HepG2 (cell line): ENCODE measurements around the gene FGFR4. TPM values are rescaled to one million over a fixed set of nuclear protein-coding genes. Genes with fewer than 3 reads are reported as not detected.

Experiments used
- CTCF ChIP-seq: sonication (generic); formaldehyde crosslinking; IDR thresholded peaks from 2 replicates; pipeline ENCODE4 v1.5.0; 2020; ENCODE audit warnings: mild to moderate bottlenecking, missing genetic modification reagents, moderate library complexity
- FOXM1 ChIP-seq: sonication (generic); formaldehyde crosslinking; IDR thresholded peaks from 2 replicates; pipeline ENCODE4 v1.5.0; 2020; ENCODE audit warnings: missing genetic modification reagents
- RAD21 ChIP-seq: fragments of 450-650 bp; formaldehyde crosslinking; IDR thresholded peaks from 2 replicates; pipeline ENCODE4 v1.5.0; 2020; ENCODE audit warnings: mild to moderate bottlenecking
- REPIN1 ChIP-seq: sonication (generic); formaldehyde crosslinking; IDR thresholded peaks from 2 replicates; pipeline ENCODE4 v1.8.0; 2022; ENCODE audit warnings: missing genetic modification reagents, low read depth, mild to moderate bottlenecking, borderline replicate concordance
- RFX5 ChIP-seq: IDR thresholded peaks from 2 replicates; pipeline ENCODE4 v1.6.1; 2011; ENCODE audit warnings: low read depth, low read length, improper control_type of control experiment
- ZNF205 ChIP-seq: IDR thresholded peaks from 2 replicates; pipeline ENCODE4 v1.6.1; 2018; ENCODE audit warnings: missing biosample characterization, missing genetic modification reagents
- ZNF280D ChIP-seq: sonication (generic); formaldehyde crosslinking; IDR thresholded peaks from 2 replicates; pipeline ENCODE4 v1.5.1; 2020; ENCODE audit warnings: mild to moderate bottlenecking, missing genetic modification reagents
- ZNF605 ChIP-seq: sonication (generic); formaldehyde crosslinking; IDR thresholded peaks from 2 replicates; pipeline ENCODE4 v1.8.0; 2022; ENCODE audit warnings: mild to moderate bottlenecking, missing genetic modification reagents
- ZNF646 ChIP-seq: sonication (generic); formaldehyde crosslinking; IDR thresholded peaks from 2 replicates; pipeline ENCODE4 v1.9.0; 2021; ENCODE audit warnings: mild to moderate bottlenecking, missing genetic modification reagents
- polyA plus RNA-seq, 8 experiments: library from polyadenylated mRNA; depleted of rRNA in 3 of 8; stranded (reverse) in 7 of 8; unstranded in 1 of 8; fragments of >200 nt; fragmentation: Illumina TruSeq in 4 of 8; extraction: Trizol in 4 of 8; gene quantifications; 2 replicates each; pipeline versions ENCODE4 v1.2.1 to v1.2.3, GENCODE V29; 2011 to 2016; ENCODE audit warnings: low read depth in 4 of 8, missing spikeins in 1 of 8, mixed read lengths in 1 of 8; ENCODE audit not compliant: insufficient read depth in 1 of 8
- total RNA-seq, 5 experiments: library from RNA; depleted of rRNA; stranded (reverse); fragments of >200 nt; fragmentation: Illumina TruSeq; extraction: Trizol; gene quantifications; 2 replicates each; pipeline ENCODE4 v1.2.3, GENCODE V29; 2016; ENCODE audit warnings: low read depth in 1 of 5
- TF ChIP-seq, protein P1 (sequence below), 2 experiments: sonication (generic) in 1 of 2; formaldehyde crosslinking in 1 of 2; IDR thresholded peaks; 2 replicates each; pipeline versions ENCODE4 v1.4.0 to v1.6.1; 2018 to 2020; ENCODE audit warnings: missing genetic modification reagents in 2 of 2, borderline replicate concordance in 1 of 2, low read depth in 1 of 2, mild to moderate bottlenecking in 1 of 2, missing biosample characterization in 1 of 2

FGFR4 gene
- total and polyA plus RNA-seq, 2 of the 13 experiments (the other 11 are each of a cell fraction or from before 2014, with no cell fraction given), result 129 to 219 TPM

DNA sequence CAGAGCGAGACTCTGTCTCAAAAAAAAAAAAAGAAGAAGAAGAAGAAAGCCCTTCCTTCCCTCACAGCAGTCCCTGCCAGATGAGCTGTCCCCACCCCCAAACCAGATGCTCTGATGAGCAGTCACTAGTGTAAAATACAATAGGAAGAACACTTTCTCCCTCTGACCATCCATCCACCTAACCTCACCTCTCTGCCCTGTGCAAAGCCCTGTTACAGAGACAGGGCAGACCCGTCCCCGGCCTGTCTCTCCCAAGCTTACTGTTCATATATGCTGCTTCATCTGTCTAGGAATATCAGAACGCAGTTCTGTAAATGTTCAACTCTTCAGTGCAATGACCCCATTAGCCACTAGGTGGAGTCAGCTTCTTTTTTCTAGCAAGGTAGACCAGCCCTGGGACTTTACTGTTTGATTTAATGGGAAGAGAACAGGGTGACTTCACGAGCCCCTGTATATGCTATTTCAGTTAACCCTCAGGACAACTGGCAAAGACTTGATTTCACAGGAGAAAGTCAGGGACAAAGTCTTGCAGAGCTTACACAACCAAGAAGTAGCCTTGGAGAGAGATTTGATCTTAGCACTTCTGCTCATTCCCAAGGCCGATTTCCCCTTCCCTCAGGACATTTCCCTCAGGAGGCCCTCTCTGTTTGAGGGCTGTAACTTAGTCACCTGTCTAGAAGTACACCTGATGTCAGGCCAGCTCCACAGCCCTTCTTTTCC lies 14.9 kb upstream of the FGFR4 start (continued):
- TF ChIP-seq ZNF605 (CRISPR knock-in tag) (no peak), ZNF646 (CRISPR knock-in tag) (no peak), ZNF205 (CRISPR knock-in tag) (no peak), ZNF280D (CRISPR knock-in tag) (0 out of 2 replicates have a peak, but pooled peaks have one; percentile 64), CTCF (CRISPR knock-in tag) (peak; percentile 87), REPIN1 (CRISPR knock-in tag) (peak; percentile 30; the same call in 1 of the 2 replicates), FOXM1 (CRISPR knock-in tag) (no peak), RAD21 (CRISPR knock-in tag) (peak; percentile 73), RFX5 (no peak)
- TF ChIP-seq, protein P1, sequence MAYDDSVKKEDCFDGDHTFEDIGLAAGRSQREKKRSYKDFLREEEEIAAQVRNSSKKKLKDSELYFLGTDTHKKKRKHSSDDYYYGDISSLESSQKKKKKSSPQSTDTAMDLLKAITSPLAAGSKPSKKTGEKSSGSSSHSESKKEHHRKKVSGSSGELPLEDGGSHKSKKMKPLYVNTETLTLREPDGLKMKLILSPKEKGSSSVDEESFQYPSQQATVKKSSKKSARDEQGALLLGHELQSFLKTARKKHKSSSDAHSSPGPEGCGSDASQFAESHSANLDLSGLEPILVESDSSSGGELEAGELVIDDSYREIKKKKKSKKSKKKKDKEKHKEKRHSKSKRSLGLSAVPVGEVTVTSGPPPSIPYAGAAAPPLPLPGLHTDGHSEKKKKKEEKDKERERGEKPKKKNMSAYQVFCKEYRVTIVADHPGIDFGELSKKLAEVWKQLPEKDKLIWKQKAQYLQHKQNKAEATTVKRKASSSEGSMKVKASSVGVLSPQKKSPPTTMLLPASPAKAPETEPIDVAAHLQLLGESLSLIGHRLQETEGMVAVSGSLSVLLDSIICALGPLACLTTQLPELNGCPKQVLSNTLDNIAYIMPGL (CRISPR knock-in tag; IDR thresholded peaks at IDR 0.05; ENCODE audit: borderline replicate concordance in 1 of 2, low read depth in 1 of 2), result 0 out of 4 replicates have a peak, but pooled peaks of 1 of the 2 experiments have one; percentile 30
